ENCODE measurements around the gene TARBP2. TPM values are rescaled to one million over a fixed set of nuclear protein-coding genes. Genes with fewer than 3 reads are reported as not detected.
"Not testable (repeated sequence)": the region's sequence is repeated elsewhere in the genome, so short reads cannot be mapped to it uniquely, and the experiment has no call there.

TARBP2 gene
- total and polyA plus RNA-seq, 5 experiments from 2014 or later = 27.0 to 46.1 (median 32.1) TPM

- Mint-ChIP-seq H3K9me3 (no peaks in the 10 kb centered on the region), H3K27me3 (no peaks in the 10 kb centered on the region), H3K27ac (peak overlapping the region in 3 of 10 donors; percentile 50 to 63 (median 51)), H3K4me3 (no peak overlapping the region), H3K4me1 (peaks cover 19 to 37% (median 28%) of the 10 kb centered on the region in 4 donors), H3K36me3 (peaks cover 0 to 93% (median 6%) of the 10 kb centered on the region in 3 donors)
- DNase-seq (no peak), ATAC-seq (no peak)
- POLR2A ChIA-PET = interaction anchor here (0.9 to 3.9 kb wide), 3 partner anchors 10 to 21 kb away, joined by 3 to 14 read pairs (median 6); partner anchors contain the start of gene MAP3K12
Observed at GRCh38 chr12:53478865-53479264, 22.2 kb upstream of the TARBP2 start.

GRCh38 chr12:53479331-53479730, 21.8 kb upstream of the TARBP2 start:
- POLR2A ChIA-PET = no interaction called here
- Mint-ChIP-seq H3K36me3 (peaks cover 0 to 91% (median 5%) of the 10 kb centered on the region in 3 donors), H3K27me3 (no peaks in the 10 kb centered on the region), H3K4me3 (no peak overlapping the region), H3K4me1 (peaks cover 15 to 32% (median 24%) of the 10 kb centered on the region in 4 donors), H3K9me3 (no peaks in the 10 kb centered on the region), H3K27ac (peak overlapping the region in 4 of 10 donors; percentile 50 to 63 (median 57))
- ATAC-seq (no peak), DNase-seq (no peak)

GRCh38 chr12:53480491-53481442, 20.3 kb upstream of the TARBP2 start:
- ATAC-seq (no peak), DNase-seq (no peak)
- peaks cover 5 to 20% (median 14%) of the 10 kb centered on the region in 4 donors for H3K4me1 Mint-ChIP-seq
- H3K36me3 Mint-ChIP-seq = peaks cover 0 to 91% (median 5%) of the 10 kb centered on the region in 3 donors
- H3K27ac Mint-ChIP-seq = peak overlapping the region in 2 of 10 donors; percentile 17 to 40
- POLR2A ChIA-PET = interaction anchor here (1.0 to 1.7 kb wide), 4 partner anchors 13 to 22 kb away, joined by 3 to 6 read pairs (median 4); partner anchors contain the start of gene TARBP2
- no peaks in the 10 kb centered on the region for H3K9me3 Mint-ChIP-seq
- H3K27me3 Mint-ChIP-seq = no peaks in the 10 kb centered on the region
- no peak overlapping the region for H3K4me3 Mint-ChIP-seq

- not testable (repeated sequence) for H3K4me3 Mint-ChIP-seq, H3K9me3 Mint-ChIP-seq, H3K27me3 Mint-ChIP-seq, DNase-seq, ATAC-seq
- H3K36me3 Mint-ChIP-seq = peaks cover 0 to 84% (median 5%) of the 10 kb centered on the region in 3 donors
- peak overlapping the region in 3 of 10 donors; percentile 17 to 48 (median 46) for H3K27ac Mint-ChIP-seq
- peaks cover 5 to 18% (median 10%) of the 10 kb centered on the region in 4 donors for H3K4me1 Mint-ChIP-seq
- POLR2A ChIA-PET = interaction anchor here (1.0 to 1.8 kb wide), 8 partner anchors 8 to 35 kb away, joined by 3 to 6 read pairs (median 4); partner anchors contain the start of genes PCBP2 and TARBP2
Observed at GRCh38 chr12:53481458-53481857, 19.6 kb upstream of the TARBP2 start.

GRCh38 chr12:53481939-53482586, 19.0 kb upstream of the TARBP2 start:
- Mint-ChIP-seq H3K27ac (peak overlapping the region in 9 of 10 donors; percentile 8 to 94 (median 48)), H3K4me1 (peaks cover under 1 to 16% (median 4%) of the 10 kb centered on the region in 4 donors), H3K4me3 (no peak overlapping the region), H3K9me3 (no peaks in the 10 kb centered on the region), H3K27me3 (no peaks in the 10 kb centered on the region), H3K36me3 (peaks cover 0 to 78% (median 5%) of the 10 kb centered on the region in 3 donors)
- ATAC-seq (peak; percentile 32 to 81), DNase-seq (peak in 1 of 10 donors; percentile 30)
- POLR2A ChIA-PET = interaction anchor here (1.0 to 1.8 kb wide), 11 partner anchors 9 to 41 kb away, joined by 3 to 6 read pairs (median 4); partner anchors contain the start of genes PCBP2, PRR13 and TARBP2

GRCh38 chr12:53482626-53483168, 18.4 kb upstream of the TARBP2 start:
- Mint-ChIP-seq H3K4me3 (no peak overlapping the region), H3K4me1 (peaks cover 0 to 20% (median 4%) of the 10 kb centered on the region in 4 donors), H3K36me3 (peaks cover 0 to 72% (median 5%) of the 10 kb centered on the region in 3 donors), H3K27ac (peak overlapping the region in 2 of 10 donors; percentile 49 to 79), H3K9me3 (no peaks in the 10 kb centered on the region), H3K27me3 (no peaks in the 10 kb centered on the region)
- ATAC-seq = peak in 1 of 2 donors; percentile 4
- POLR2A ChIA-PET = interaction anchor here (1.0 to 1.8 kb wide), 10 partner anchors 9 to 41 kb away, joined by 3 to 10 read pairs (median 4); partner anchors contain the start of genes PCBP2, PRR13 and TARBP2
- DNase-seq = no peak

GRCh38 chr12:53483225-53483978, 17.7 kb upstream of the TARBP2 start:
- POLR2A ChIA-PET = interaction anchor here (1.0 to 1.8 kb wide), 5 partner anchors 10 to 42 kb away, joined by 3 to 10 read pairs (median 4); partner anchors contain the start of genes PRR13 and TARBP2
- Mint-ChIP-seq H3K4me3 (peak overlapping the region in 1 of 10 donors; percentile 34), H3K27me3 (no peaks in the 10 kb centered on the region), H3K36me3 (peaks cover 0 to 65% (median 5%) of the 10 kb centered on the region in 3 donors), H3K27ac (peak overlapping the region in 6 of 10 donors; percentile 34 to 79 (median 54)), H3K4me1 (peaks cover 0 to 20% (median 8%) of the 10 kb centered on the region in 4 donors), H3K9me3 (no peaks in the 10 kb centered on the region)
- DNase-seq (no peak), ATAC-seq (no peak)

- Mint-ChIP-seq H3K9me3 (no peaks in the 10 kb centered on the region), H3K4me1 (peaks cover 0 to 19% (median 8%) of the 10 kb centered on the region in 4 donors), H3K27ac (peak overlapping the region in 7 of 10 donors; percentile 34 to 77 (median 53)), H3K4me3 (peak overlapping the region in 1 of 10 donors; percentile 34), H3K36me3 (peaks cover 0 to 59% (median 5%) of the 10 kb centered on the region in 3 donors), H3K27me3 (no peaks in the 10 kb centered on the region)
- DNase-seq = no peak
- POLR2A ChIA-PET = interaction anchor here (1.4 kb wide), 1 partner anchor 17 kb away, joined by 10 read pairs; the partner anchor contains the start of gene TARBP2
- ATAC-seq = no peak
Observed at GRCh38 chr12:53483979-53484377, 17.1 kb upstream of the TARBP2 start.

GRCh38 chr12:53484686-53485575, 16.2 kb upstream of the TARBP2 start:
- peaks cover 0 to 49% (median 5%) of the 10 kb centered on the region in 3 donors for H3K36me3 Mint-ChIP-seq
- H3K4me3 Mint-ChIP-seq = peak overlapping the region in 1 of 10 donors; percentile 52
- no peak for DNase-seq
- no peaks in the 10 kb centered on the region for H3K27me3 Mint-ChIP-seq
- POLR2A ChIA-PET = no interaction called here
- no peaks in the 10 kb centered on the region for H3K9me3 Mint-ChIP-seq
- peaks cover 0 to 18% (median 8%) of the 10 kb centered on the region in 4 donors for H3K4me1 Mint-ChIP-seq
- ATAC-seq = no peak
- H3K27ac Mint-ChIP-seq = peak overlapping the region in 5 of 10 donors; percentile 49 to 89 (median 78)

GRCh38 chr12:53485955-53486735, 14.9 kb upstream of the TARBP2 start:
- no peak for DNase-seq
- Mint-ChIP-seq H3K27me3 (no peaks in the 10 kb centered on the region), H3K27ac (peak overlapping the region in 7 of 10 donors; percentile 19 to 89 (median 82)), H3K4me1 (peaks cover 0 to 21% (median 8%) of the 10 kb centered on the region in 4 donors), H3K9me3 (no peaks in the 10 kb centered on the region), H3K36me3 (peaks cover 0 to 39% (median 5%) of the 10 kb centered on the region in 3 donors), H3K4me3 (peak overlapping the region in 1 of 10 donors; percentile 20)
- no peak for ATAC-seq
- POLR2A ChIA-PET = interaction anchor here (1.0 kb wide), 1 partner anchor 15 kb away, joined by 5 read pairs; the partner anchor contains the start of gene TARBP2
